HCT116 (cell line): ENCODE measurements around the gene PRKX. TPM values are rescaled to one million over a fixed set of nuclear protein-coding genes. Genes with fewer than 3 reads are reported as not detected.

Experiments
- ATAC-seq: fragments of 200-7000 bp; cut with Tn5 transposase; 2 replicates; pipeline ENCODE4 v1.9.1; 2020; ENCODE audit warnings: mild to moderate bottlenecking, moderate library complexity
- BruUV-seq: library from RNA; stranded (reverse); fragments of 400-500 nt; replicated peaks from 2 replicates; lab custom pipeline; 2021; lab: Mats Ljungman, UMichigan
- CTCF ChIA-PET: fragments of 300-600 bp; sonication (Branson Sonifier 250); formaldehyde crosslinking; loops from one replicate; lab custom pipeline; 2021; ENCODE audit warnings: antibody characterized with exemption; lab: Charles Lee
- POLR2A ChIA-PET: fragments of 300-600, 350-600 bp; sonication (Branson Sonifier 250); formaldehyde crosslinking; loops from one replicate; lab custom pipeline; 2021; ENCODE audit warnings: antibody characterized with exemption; lab: Charles Lee
- RAD21 ChIA-PET, 2 experiments: fragments of 300-600 bp; sonication (Branson Sonifier 250); formaldehyde crosslinking; loops; one replicate each; lab custom pipeline; 2023; ENCODE audit warnings: low total read pairs in 2 of 2; ENCODE audit not compliant: uncharacterized antibody in 2 of 2, unreplicated experiment in 2 of 2, low non-redundant PET in 1 of 2; lab: Charles Lee
- DNase-seq: peaks from one replicate; pipeline ENCODE4 v3.0.0-alpha.2; 2010; ENCODE audit warnings: low read depth, low spot score
- H2AFZ ChIP-seq: fragments of 200-600 bp; shearing (Covaris generic), sonication (generic); 2 replicates; pipeline ENCODE4 v1.6.1; 2017; ENCODE audit warnings: low read depth, mixed run types, mixed read lengths, antibody characterized with exemption, low read length; ENCODE audit not compliant: poor library complexity, severe bottlenecking
- H3K27ac ChIP-seq: 2 replicates; pipeline ENCODE4 v1.5.1; 2012; ENCODE audit warnings: low read depth, low read length
- H3K27me3 ChIP-seq: fragments of 200-600 bp; sonication (generic); 2 replicates; pipeline ENCODE4 v1.6.1; 2016; ENCODE audit warnings: mixed run types, low read length, mixed read lengths; ENCODE audit not compliant: insufficient read depth
- H3K36me3 ChIP-seq, 2 experiments: fragments of 200-500 bp in 1 of 2; fragments of 200-600 bp in 1 of 2; sonication (Bioruptor generic) in 1 of 2; sonication (generic) in 1 of 2; 2 replicates each; pipeline versions ENCODE4 v1.5.1 to v1.6.1; 2014 to 2016; ENCODE audit warnings: low read length in 2 of 2, inconsistent platforms in 1 of 2, mixed read lengths in 1 of 2, mixed run types in 1 of 2; ENCODE audit not compliant: insufficient read depth in 2 of 2, control insufficient read depth in 1 of 2
- H3K4me1 ChIP-seq, 2 experiments: fragments of 200-600 bp in 1 of 2; sonication (generic) in 1 of 2; 2 replicates each; pipeline versions ENCODE4 v1.5.1 to v1.6.1; 2012 to 2017; ENCODE audit warnings: low read length in 2 of 2, inconsistent platforms in 1 of 2, mild to moderate bottlenecking in 1 of 2, mixed read lengths in 1 of 2, mixed run types in 1 of 2, moderate library complexity in 1 of 2; ENCODE audit not compliant: insufficient read depth in 2 of 2, control insufficient read depth in 1 of 2
- H3K4me2 ChIP-seq: fragments of 200-600 bp; sonication (generic); 2 replicates; pipeline ENCODE4 v1.6.1; 2017; ENCODE audit warnings: mixed run types, low read length, mixed read lengths
- H3K4me3 ChIP-seq, 2 experiments: fragments of 200-600 bp in 1 of 2; sonication (generic) in 1 of 2; replicated peaks in 1 of 2; 2 replicates each; pipeline ENCODE4 v1.5.1; 2011 to 2016; ENCODE audit warnings: low read length in 2 of 2, control low read depth in 1 of 2, low read depth in 1 of 2, mild to moderate bottlenecking in 1 of 2, mixed read lengths in 1 of 2, mixed run types in 1 of 2
- H3K79me2 ChIP-seq: fragments of 200-600 bp; sonication (generic); 2 replicates; pipeline ENCODE4 v1.6.1; 2017; ENCODE audit warnings: mild to moderate bottlenecking, mixed run types, low read length, moderate library complexity, mixed read lengths; ENCODE audit not compliant: insufficient read depth
- H3K9ac ChIP-seq: fragments of 200-600 bp; sonication (generic); 2 replicates; pipeline ENCODE4 v1.6.1; 2016; ENCODE audit warnings: low read length, mixed read lengths
- H3K9me2 ChIP-seq: fragments of 200-600 bp; sonication (generic), shearing (Covaris generic); 2 replicates; pipeline ENCODE4 v1.6.1; 2017; ENCODE audit warnings: mixed run types, mild to moderate bottlenecking, moderate library complexity; ENCODE audit not compliant: insufficient read depth
- H3K9me3 ChIP-seq, 2 experiments: fragments of 200-500 bp in 1 of 2; fragments of 200-600 bp in 1 of 2; sonication (Bioruptor generic) in 1 of 2; sonication (generic) in 1 of 2; 2 replicates each; pipeline ENCODE4 v1.6.1; 2014 to 2017; ENCODE audit warnings: low read length in 2 of 2, mixed read lengths in 2 of 2, inconsistent platforms in 1 of 2, low read depth in 1 of 2, mild to moderate bottlenecking in 1 of 2, mixed run types in 1 of 2, moderate library complexity in 1 of 2; ENCODE audit not compliant: control insufficient read depth in 1 of 2, insufficient read depth in 1 of 2
- H4K20me1 ChIP-seq: fragments of 200-600 bp; sonication (generic), shearing (Covaris generic); 2 replicates; pipeline ENCODE4 v1.6.1; 2017; ENCODE audit warnings: mixed run types, mild to moderate bottlenecking, moderate library complexity; ENCODE audit not compliant: insufficient read depth
- ATF3 ChIP-seq: IDR thresholded peaks from 2 replicates; pipeline ENCODE4 v1.6.1; 2012
- CBX3 ChIP-seq: IDR thresholded peaks from 2 replicates; pipeline ENCODE4 v1.6.1; 2012; ENCODE audit warnings: low read depth
- CEBPB ChIP-seq: IDR thresholded peaks from 2 replicates; pipeline ENCODE4 v1.6.1; 2012; ENCODE audit warnings: low read depth
- CTCF ChIP-seq, 3 experiments: fragments of 200-600 bp in 1 of 3; sonication (generic) in 1 of 3; IDR thresholded peaks in 2 of 3; conservative IDR thresholded peaks in 1 of 3; 2 replicates each; pipeline ENCODE4 v1.5.1; 2012 to 2017; ENCODE audit warnings: low read depth in 2 of 3, low read length in 2 of 3, antibody characterized with exemption in 1 of 3, borderline replicate concordance in 1 of 3, control low read depth in 1 of 3, mild to moderate bottlenecking in 1 of 3, mixed read lengths in 1 of 3, mixed run types in 1 of 3, moderate library complexity in 1 of 3; ENCODE audit not compliant: insufficient read depth in 1 of 3
- EGR1 ChIP-seq: IDR thresholded peaks from 2 replicates; pipeline ENCODE4 v1.6.1; 2012; ENCODE audit warnings: low read depth
- ELF1 ChIP-seq: IDR thresholded peaks from 2 replicates; pipeline ENCODE4 v1.6.1; 2012; ENCODE audit warnings: low read depth, borderline replicate concordance
- EZH2phosphoT487 ChIP-seq: fragments of 200-600 bp; IDR thresholded peaks from 2 replicates; pipeline ENCODE4 v1.6.1; 2018; ENCODE audit warnings: antibody characterized with exemption, borderline replicate concordance
- MAX ChIP-seq: IDR thresholded peaks from 2 replicates; pipeline ENCODE4 v1.6.1; 2012
- POLR2A ChIP-seq: IDR thresholded peaks from 2 replicates; pipeline ENCODE4 v1.7.0; 2011; ENCODE audit warnings: borderline replicate concordance; ENCODE audit not compliant: insufficient read depth, insufficient read length; ENCODE audit errors: extremely low read depth
- POLR2AphosphoS5 ChIP-seq: IDR thresholded peaks from 2 replicates; pipeline ENCODE4 v1.6.1; 2011; ENCODE audit warnings: mild to moderate bottlenecking, low read depth, low read length, moderate library complexity
- RAD21 ChIP-seq: IDR thresholded peaks from 2 replicates; pipeline ENCODE4 v1.6.1; 2012; ENCODE audit warnings: low read depth, mild to moderate bottlenecking
- REST ChIP-seq: IDR thresholded peaks from 2 replicates; pipeline ENCODE4 v1.6.1; 2012; ENCODE audit warnings: low read depth
- SP1 ChIP-seq: IDR thresholded peaks from 2 replicates; pipeline ENCODE4 v1.6.1; 2012; ENCODE audit warnings: low read depth
- SRF ChIP-seq: IDR thresholded peaks from 2 replicates; pipeline ENCODE4 v1.6.1; 2012; ENCODE audit warnings: low read depth
- TCF7L2 ChIP-seq: IDR thresholded peaks from 2 replicates; pipeline ENCODE4 v1.7.0; 2011; ENCODE audit warnings: borderline replicate concordance, inconsistent platforms; ENCODE audit not compliant: insufficient read depth, insufficient read length; ENCODE audit errors: extremely low read depth
- YY1 ChIP-seq: IDR thresholded peaks from 2 replicates; pipeline ENCODE4 v1.6.1; 2011; ENCODE audit warnings: low read length, low read depth, moderate library complexity, mild to moderate bottlenecking; ENCODE audit not compliant: insufficient replicate concordance; ENCODE audit errors: extremely low read depth
- intact Hi-C: fragments of 100-400 bp; cut with micrococcal nuclease; formaldehyde crosslinking; loops from 2 replicates; pipeline ENCODE4 v1.10.0; 2022
- total RNA-seq: library from RNA; stranded (reverse); gene quantifications from one replicate; pipeline ENCODE4 v1.2.1, GENCODE V29; 2021; ENCODE audit not compliant: unreplicated experiment

Gene PRKX
- total RNA-seq, 1 experiment from 2014 or later, result 26.7 TPM

GRCh38 chrX:3627594-3627993, 85.9 kb downstream of the PRKX start:
- H3K36me3 ChIP-seq, result no peaks in the 10 kb centered on the region; a peak in 1 of 4 replicates
- H4K20me1 ChIP-seq, result no peaks in the 10 kb centered on the region
- H3K9me2 ChIP-seq, result no peaks in the 10 kb centered on the region
- no peak overlapping the region for H3K9ac ChIP-seq
- POLR2A ChIA-PET, result no interaction called here
- H3K27me3 ChIP-seq, result no peaks in the 10 kb centered on the region
- H3K4me1 ChIP-seq, result no peaks in the 10 kb centered on the region
- H3K9me3 ChIP-seq, result no peaks in the 10 kb centered on the region
- ATAC-seq (no peak), DNase-seq (no peak)
- BruUV-seq, result no TSS peak
- intact Hi-C loops, result no loop called here
- RAD21 ChIA-PET, result no interaction called here
- CTCF ChIA-PET, result no interaction called here
- no peak overlapping the region for H3K4me2 ChIP-seq
- no peaks in the 10 kb centered on the region for H3K79me2 ChIP-seq
- H3K27ac ChIP-seq, result no peak overlapping the region
- H3K4me3 ChIP-seq, result no peak overlapping the region
- H2AFZ ChIP-seq, result no peak overlapping the region
- TF ChIP-seq RAD21 (no peak), TCF7L2 (no peak), YY1 (no peak), SRF (no peak), CBX3 (no peak), POLR2AphosphoS5 (no peak), CEBPB (no peak), EGR1 (no peak), MAX (no peak)

GRCh38 chrX:3621414-3621813, 92.0 kb downstream of the PRKX start:
- RAD21 ChIA-PET, result no interaction called here
- no peak overlapping the region for H3K27ac ChIP-seq
- H3K9me3 ChIP-seq, result no peaks in the 10 kb centered on the region
- CTCF ChIA-PET, result no interaction called here
- ATAC-seq, result no peak
- H3K36me3 ChIP-seq, result no peaks in the 10 kb centered on the region
- BruUV-seq, result no TSS peak
- no peaks in the 10 kb centered on the region for H3K9me2 ChIP-seq
- H3K27me3 ChIP-seq, result no peaks in the 10 kb centered on the region
- no peak for DNase-seq
- H3K4me3 ChIP-seq, result no peak overlapping the region
- intact Hi-C loops, result no loop called here
- no peak overlapping the region for H3K9ac ChIP-seq
- no peaks in the 10 kb centered on the region for H3K4me1 ChIP-seq
- H2AFZ ChIP-seq, result no peak overlapping the region
- no peaks in the 10 kb centered on the region for H3K79me2 ChIP-seq
- H4K20me1 ChIP-seq, result no peaks in the 10 kb centered on the region
- POLR2A ChIA-PET, result no interaction called here
- no peak overlapping the region for H3K4me2 ChIP-seq
- TF ChIP-seq POLR2AphosphoS5 (no peak), CEBPB (no peak), ATF3 (no peak), CTCF (IDR thresholded peaks at IDR 0.05 in 2 of 3, conservative IDR thresholded peaks at IDR 0.05 in 1 of 3; ENCODE audit: borderline replicate concordance in 1 of 3, insufficient read depth in 1 of 3, low read depth in 2 of 3, low read length in 2 of 3) (no peak), SP1 (no peak), ELF1 (no peak), EZH2phosphoT487 (no peak), TCF7L2 (no peak), POLR2A (no peak), EGR1 (no peak), CBX3 (no peak), REST (no peak), SRF (no peak)
